GM18526 (cell line): ENCODE data around the gene TNFAIP8L1.

Experiments
- POLR2A ChIP-seq: IDR thresholded peaks from 3 replicates; pipeline ENCODE4 v1.6.1; 2011; ENCODE audit not compliant: insufficient read length; ENCODE audit errors: extremely low read depth

The TNFAIP8L1 gene

GRCh38 chr19:4636151-4636717 lies 3.1 kb upstream of the TNFAIP8L1 start:
- TF ChIP-seq POLR2A, result no peak

GRCh38 chr19:4636761-4637160 lies 2.6 kb upstream of the TNFAIP8L1 start:
- no peak for TF ChIP-seq POLR2A

GRCh38 chr19:4638317-4638716 lies 999 bp upstream of the TNFAIP8L1 start:
- TF ChIP-seq POLR2A, result no peak

- TF ChIP-seq POLR2A, result peak; percentile 24
Measured at GRCh38 chr19:4639531-4640246, 373 bp downstream of the TNFAIP8L1 start.

GRCh38 chr19:4640247-4641000 lies 1.1 kb downstream of the TNFAIP8L1 start:
- no peak for TF ChIP-seq POLR2A

- no peak for TF ChIP-seq POLR2A
Measured at GRCh38 chr19:4641132-4641531, 1.8 kb downstream of the TNFAIP8L1 start.

GRCh38 chr19:4642625-4643024 lies 3.3 kb downstream of the TNFAIP8L1 start:
- no peak for TF ChIP-seq POLR2A

GRCh38 chr19:4645718-4646117 lies 6.4 kb downstream of the TNFAIP8L1 start:
- TF ChIP-seq POLR2A, result no peak

GRCh38 chr19:4647676-4648644 lies 8.6 kb downstream of the TNFAIP8L1 start:
- no peak for TF ChIP-seq POLR2A

GRCh38 chr19:4649392-4650047 lies 10.2 kb downstream of the TNFAIP8L1 start:
- no peak for TF ChIP-seq POLR2A

- no peak for TF ChIP-seq POLR2A
Measured at GRCh38 chr19:4650159-4650558, 10.8 kb downstream of the TNFAIP8L1 start.

GRCh38 chr19:4652075-4652474 lies 12.8 kb downstream of the TNFAIP8L1 start:
- no peak for TF ChIP-seq POLR2A

- TF ChIP-seq POLR2A, result no peak
Measured at GRCh38 chr19:4653793-4654436, 14.6 kb downstream of the TNFAIP8L1 start.
